GM13976 (cell line): ENCODE data around the gene NCAM1.

ENCODE experiments used
- DNase-seq: peaks from one replicate; pipeline ENCODE4 v3.0.0; 2012; ENCODE audit warnings: low spot score
- in situ Hi-C: fragments of 300-500 bp; cut with MboI; formaldehyde crosslinking; loops from one replicate; pipeline ENCODE4 v1.12.0; 2022; ENCODE audit warnings: low sequenced_read_pairs, mixed read lengths, inconsistent platforms; ENCODE audit not compliant: unreplicated experiment
- TF ChIP-seq, protein P1 (sequence below): IDR thresholded peaks from 2 replicates; pipeline ENCODE4 v1.5.1; 2012; ENCODE audit warnings: borderline replicate concordance, mild to moderate bottlenecking; ENCODE audit not compliant: insufficient read depth; ENCODE audit errors: extremely low read depth, missing control alignments, control extremely low read depth

The NCAM1 gene

GRCh38 chr11:113137713-113138529 lies 176.7 kb downstream of the NCAM1 start:
- TF ChIP-seq, protein P1, sequence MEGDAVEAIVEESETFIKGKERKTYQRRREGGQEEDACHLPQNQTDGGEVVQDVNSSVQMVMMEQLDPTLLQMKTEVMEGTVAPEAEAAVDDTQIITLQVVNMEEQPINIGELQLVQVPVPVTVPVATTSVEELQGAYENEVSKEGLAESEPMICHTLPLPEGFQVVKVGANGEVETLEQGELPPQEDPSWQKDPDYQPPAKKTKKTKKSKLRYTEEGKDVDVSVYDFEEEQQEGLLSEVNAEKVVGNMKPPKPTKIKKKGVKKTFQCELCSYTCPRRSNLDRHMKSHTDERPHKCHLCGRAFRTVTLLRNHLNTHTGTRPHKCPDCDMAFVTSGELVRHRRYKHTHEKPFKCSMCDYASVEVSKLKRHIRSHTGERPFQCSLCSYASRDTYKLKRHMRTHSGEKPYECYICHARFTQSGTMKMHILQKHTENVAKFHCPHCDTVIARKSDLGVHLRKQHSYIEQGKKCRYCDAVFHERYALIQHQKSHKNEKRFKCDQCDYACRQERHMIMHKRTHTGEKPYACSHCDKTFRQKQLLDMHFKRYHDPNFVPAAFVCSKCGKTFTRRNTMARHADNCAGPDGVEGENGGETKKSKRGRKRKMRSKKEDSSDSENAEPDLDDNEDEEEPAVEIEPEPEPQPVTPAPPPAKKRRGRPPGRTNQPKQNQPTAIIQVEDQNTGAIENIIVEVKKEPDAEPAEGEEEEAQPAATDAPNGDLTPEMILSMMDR, result no peak
- in situ Hi-C loops, result no loop called here
- no peak for DNase-seq

DNA sequence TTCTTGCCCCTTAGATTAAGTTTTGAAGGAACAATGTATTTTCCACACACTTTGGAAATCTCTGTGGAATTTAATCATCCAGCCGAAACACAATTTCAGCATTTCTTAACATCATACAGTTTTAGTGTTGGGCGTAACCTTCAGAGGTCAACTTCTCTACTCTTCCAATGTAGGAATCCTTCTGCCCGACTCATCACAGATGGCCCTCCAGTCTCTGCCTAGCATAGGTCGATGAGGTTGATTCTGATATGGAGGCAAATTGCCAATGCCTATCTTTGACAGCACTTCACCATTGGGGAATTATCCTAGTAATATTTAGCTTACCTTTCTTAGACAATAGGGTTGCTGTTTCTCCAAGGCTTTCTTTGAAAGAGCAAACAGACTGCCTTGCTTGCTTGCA lies 177.5 kb downstream of the NCAM1 start:
- no peak for DNase-seq
- in situ Hi-C loops, result no loop called here
- TF ChIP-seq, protein P1, result no peak

DNA sequence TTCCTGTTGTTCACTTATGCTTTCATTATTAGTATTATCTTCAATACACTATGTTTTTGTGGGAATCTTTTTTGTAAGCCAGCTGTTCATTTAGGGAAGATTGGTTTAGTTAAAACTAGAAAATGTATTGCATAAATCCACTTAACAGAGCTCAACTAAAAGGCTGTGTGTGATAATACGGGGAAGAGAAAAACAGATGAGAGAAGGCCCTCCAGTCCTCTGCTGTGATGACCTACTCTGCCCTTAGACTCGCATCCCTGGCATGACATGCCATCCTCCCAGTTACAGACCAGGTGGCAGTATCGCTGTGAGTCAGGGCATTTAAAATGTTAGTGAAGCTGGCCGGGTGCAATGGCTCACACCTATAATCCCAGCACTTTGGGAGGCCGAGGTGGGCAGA lies 179.8 kb downstream of the NCAM1 start:
- TF ChIP-seq, protein P1, result no peak
- no peak for DNase-seq
- in situ Hi-C loops, result no loop called here

DNA sequence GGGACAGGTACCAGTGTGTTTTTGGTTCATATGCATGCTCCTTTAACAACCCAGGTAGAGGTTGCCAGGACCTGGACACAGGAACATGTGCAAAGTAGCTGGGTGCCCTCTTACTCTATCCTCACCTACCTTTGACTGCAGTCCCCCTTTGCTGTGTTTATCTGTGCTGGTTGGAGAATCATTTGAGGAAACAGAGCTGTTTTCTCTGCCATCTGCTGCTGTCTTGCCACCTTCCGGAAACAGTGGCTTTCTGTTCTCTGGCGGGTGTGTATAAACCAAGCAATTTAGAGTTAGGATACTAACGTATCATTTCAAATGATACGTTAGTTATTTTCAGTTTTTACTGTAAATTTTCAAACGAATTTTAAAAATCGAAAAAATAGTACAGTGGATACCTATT lies 181.3 kb downstream of the NCAM1 start:
- no peak for DNase-seq
- in situ Hi-C loops, result no loop called here
- TF ChIP-seq, protein P1, result no peak

DNA sequence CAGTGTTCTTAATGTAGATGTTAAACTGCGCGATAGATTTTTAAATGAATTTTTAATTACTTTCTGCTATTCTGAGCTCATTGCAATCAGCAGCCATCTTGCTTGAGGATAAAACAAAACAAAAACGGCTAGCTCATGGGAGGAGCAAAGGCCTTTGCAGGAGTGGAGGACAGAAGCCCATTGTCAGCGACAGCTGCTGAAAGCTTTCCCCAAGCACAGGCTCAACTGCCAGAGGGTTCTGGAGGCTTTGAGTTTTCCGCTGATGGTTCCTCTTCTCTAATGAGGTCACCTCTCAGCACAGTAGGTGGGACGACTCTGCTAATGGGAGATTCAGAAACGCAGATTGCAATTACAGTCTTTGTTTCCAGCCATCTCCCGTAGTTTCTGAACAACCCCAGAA lies 186.0 kb downstream of the NCAM1 start:
- TF ChIP-seq, protein P1, result no peak
- in situ Hi-C loops, result no loop called here
- no peak for DNase-seq

DNA sequence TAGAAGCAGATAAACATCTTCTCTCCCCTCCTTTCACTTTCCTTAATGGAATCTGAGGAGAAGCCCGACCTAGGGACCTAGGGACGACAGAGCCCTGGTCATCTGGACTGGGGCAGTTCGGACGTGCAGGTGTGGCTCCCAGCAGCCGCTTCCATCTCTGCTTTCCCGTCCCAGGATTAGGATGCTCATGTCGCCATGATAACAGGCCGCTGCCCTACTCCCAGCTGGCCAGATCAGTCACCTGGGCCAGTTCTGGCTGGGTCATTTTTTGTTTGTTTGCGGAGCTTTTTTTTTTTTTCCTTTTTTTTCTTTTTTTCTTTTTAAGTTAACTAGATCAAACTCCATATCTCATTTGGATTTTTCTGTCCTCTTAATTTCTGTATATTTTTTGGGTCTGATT lies 186.9 kb downstream of the NCAM1 start:
- no peak for DNase-seq
- in situ Hi-C loops, result no loop called here
- TF ChIP-seq, protein P1, result no peak

GRCh38 chr11:113148652-113149051 lies 187.4 kb downstream of the NCAM1 start:
- TF ChIP-seq, protein P1, result no peak
- no peak for DNase-seq
- in situ Hi-C loops, result no loop called here
